Fibroblast of villous mesenchyme (primary cell): Measurements from ENCODE around the gene HDGF. TPM values are rescaled to one million over a fixed set of nuclear protein-coding genes. Genes with fewer than 3 reads are reported as not detected.

Experiments used
- DNase-seq: peaks from one replicate; pipeline ENCODE4 v3.0.0-alpha.2; 2010; ENCODE audit warnings: low read depth
- H3K4me3 ChIP-seq: 2 replicates; pipeline ENCODE4 v1.5.1; 2011; ENCODE audit warnings: low read depth, mild to moderate bottlenecking, low read length
- total RNA-seq: library from RNA; depleted of rRNA; stranded (reverse); fragments of >200 nt; gene quantifications from 2 replicates; pipeline ENCODE4 v1.2.3, GENCODE V29; 2012
- TF ChIP-seq, protein P1 (sequence below): IDR thresholded peaks from 2 replicates; pipeline ENCODE4 v1.5.1; 2012; ENCODE audit warnings: low read depth, mild to moderate bottlenecking, low read length; ENCODE audit not compliant: insufficient read depth

HDGF gene
- total RNA-seq, 1 donor: 196 TPM

DNA sequence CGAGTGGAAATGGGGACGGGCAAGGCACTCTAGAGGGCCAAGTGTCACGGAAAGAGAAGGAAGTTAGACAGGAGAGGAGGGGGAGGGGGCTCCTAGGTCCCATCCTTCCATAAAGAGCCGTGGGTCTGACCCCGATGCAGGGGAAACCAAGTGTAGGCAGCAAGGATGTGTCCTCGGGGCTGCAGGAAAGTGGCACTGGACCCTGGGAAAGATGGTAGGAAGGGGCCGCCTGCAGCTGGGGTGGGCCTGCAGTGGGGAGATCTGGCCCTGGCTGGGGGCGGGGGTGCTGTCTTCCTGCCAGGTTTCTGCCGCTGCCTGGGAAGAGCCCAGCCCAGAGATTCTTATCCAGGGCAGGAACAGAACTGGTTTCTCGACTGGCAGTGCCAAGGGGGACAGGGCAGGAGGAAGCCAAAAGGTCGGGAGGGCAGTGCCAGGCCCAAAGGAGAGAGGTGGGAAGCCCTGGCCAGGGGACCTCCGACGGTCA lies 59.0 kb downstream of the HDGF start:
- no peak overlapping the region for H3K4me3 ChIP-seq
- no peak for DNase-seq
- TF ChIP-seq, protein P1, sequence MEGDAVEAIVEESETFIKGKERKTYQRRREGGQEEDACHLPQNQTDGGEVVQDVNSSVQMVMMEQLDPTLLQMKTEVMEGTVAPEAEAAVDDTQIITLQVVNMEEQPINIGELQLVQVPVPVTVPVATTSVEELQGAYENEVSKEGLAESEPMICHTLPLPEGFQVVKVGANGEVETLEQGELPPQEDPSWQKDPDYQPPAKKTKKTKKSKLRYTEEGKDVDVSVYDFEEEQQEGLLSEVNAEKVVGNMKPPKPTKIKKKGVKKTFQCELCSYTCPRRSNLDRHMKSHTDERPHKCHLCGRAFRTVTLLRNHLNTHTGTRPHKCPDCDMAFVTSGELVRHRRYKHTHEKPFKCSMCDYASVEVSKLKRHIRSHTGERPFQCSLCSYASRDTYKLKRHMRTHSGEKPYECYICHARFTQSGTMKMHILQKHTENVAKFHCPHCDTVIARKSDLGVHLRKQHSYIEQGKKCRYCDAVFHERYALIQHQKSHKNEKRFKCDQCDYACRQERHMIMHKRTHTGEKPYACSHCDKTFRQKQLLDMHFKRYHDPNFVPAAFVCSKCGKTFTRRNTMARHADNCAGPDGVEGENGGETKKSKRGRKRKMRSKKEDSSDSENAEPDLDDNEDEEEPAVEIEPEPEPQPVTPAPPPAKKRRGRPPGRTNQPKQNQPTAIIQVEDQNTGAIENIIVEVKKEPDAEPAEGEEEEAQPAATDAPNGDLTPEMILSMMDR: no peak

Other genes starting within 250 kb of the HDGF start
- gene IQGAP3, start 179.1 kb downstream of the HDGF start, total RNA-seq: 20.9 and 24.2 TPM in 2 replicates
- gene TTC24, start 172.0 kb downstream of the HDGF start, total RNA-seq: not detected in 2 replicates
- gene NAXE, start 159.9 kb downstream of the HDGF start, total RNA-seq: 67.8 and 74.4 TPM in 2 replicates
- gene GPATCH4, start 150.2 kb downstream of the HDGF start, total RNA-seq: 15.1 and 24.2 TPM in 2 replicates
- gene HAPLN2, start 132.3 kb downstream of the HDGF start, total RNA-seq: not detected in 2 replicates
- gene BCAN, start 109.6 kb downstream of the HDGF start, total RNA-seq: not detected in 2 replicates
- gene NES, start 74.3 kb downstream of the HDGF start, total RNA-seq: 66.4 and 66.9 TPM in 2 replicates
- gene CRABP2, start 46.1 kb downstream of the HDGF start, total RNA-seq: 39.0 and 80.7 TPM in 2 replicates
- 9.0 and 12.5 TPM in 2 replicates for gene METTL25B, start 23.2 kb downstream of the HDGF start, total RNA-seq
- gene ISG20L2, start 22.9 kb downstream of the HDGF start, total RNA-seq: 17.4 and 22.9 TPM in 2 replicates
- 21.6 and 26.1 TPM in 2 replicates for gene MRPL24, start 10.6 kb downstream of the HDGF start, total RNA-seq
- 19.0 TPM in 2 replicates for gene PRCC, start 15.9 kb upstream of the HDGF start, total RNA-seq
- not detected in 2 replicates for gene SH2D2A, start 65.2 kb upstream of the HDGF start, total RNA-seq
- not detected in 2 replicates for gene INSRR, start 107.4 kb upstream of the HDGF start, total RNA-seq
- not detected in 2 replicates for gene NTRK1, start 109.2 kb upstream of the HDGF start, total RNA-seq
- gene PEAR1, start 142.0 kb upstream of the HDGF start, total RNA-seq: 11.3 and 12.1 TPM in 2 replicates
- gene LRRC71, start 169.0 kb upstream of the HDGF start, total RNA-seq: not detected in 2 replicates